Neural cell (in vitro differentiated cells): Measurements from ENCODE around the gene LIMK1.

Experiments
- EP300 ChIP-seq: fragments of 450-650 bp; conservative IDR thresholded peaks from 2 replicates; pipeline ENCODE4 v1.6.1; 2014; ENCODE audit warnings: antibody characterized with exemption, mild to moderate bottlenecking, moderate library complexity; ENCODE audit not compliant: poor library complexity, severe bottlenecking
- EZH2 ChIP-seq: fragments of 200-600, 300-800 bp; shearing (Covaris generic), sonication (generic); IDR thresholded peaks from 2 replicates; pipeline ENCODE4 v1.6.1; 2014; ENCODE audit warnings: antibody characterized with exemption, low read length, borderline replicate concordance, mild to moderate bottlenecking; ENCODE audit not compliant: insufficient read depth, poor library complexity, severe bottlenecking
- POLR2AphosphoS5 ChIP-seq: IDR thresholded peaks from 2 replicates; pipeline ENCODE4 v1.6.1; 2012
- RAD21 ChIP-seq: fragments of 450-650 bp; conservative IDR thresholded peaks from 2 replicates; pipeline ENCODE4 v1.6.1; 2014; ENCODE audit warnings: antibody characterized with exemption, mild to moderate bottlenecking, moderate library complexity
- SMC3 ChIP-seq: fragments of 450-650 bp; conservative IDR thresholded peaks from 2 replicates; pipeline ENCODE4 v1.6.1; 2014; ENCODE audit warnings: antibody characterized with exemption, mild to moderate bottlenecking, moderate library complexity; ENCODE audit not compliant: poor library complexity
- TAF1 ChIP-seq: IDR thresholded peaks from 2 replicates; pipeline ENCODE4 v1.6.1; 2012; ENCODE audit warnings: low read depth
- TF ChIP-seq, protein P1 (sequence below): fragments of 450-650 bp; IDR thresholded peaks from 2 replicates; pipeline ENCODE4 v1.5.1; 2014; ENCODE audit warnings: antibody characterized with exemption, mild to moderate bottlenecking, moderate library complexity; ENCODE audit not compliant: poor library complexity, severe bottlenecking
- TF ChIP-seq, protein P2 (sequence below): IDR thresholded peaks from 2 replicates; pipeline ENCODE4 v1.6.1; 2012; ENCODE audit warnings: borderline replicate concordance

DNA sequence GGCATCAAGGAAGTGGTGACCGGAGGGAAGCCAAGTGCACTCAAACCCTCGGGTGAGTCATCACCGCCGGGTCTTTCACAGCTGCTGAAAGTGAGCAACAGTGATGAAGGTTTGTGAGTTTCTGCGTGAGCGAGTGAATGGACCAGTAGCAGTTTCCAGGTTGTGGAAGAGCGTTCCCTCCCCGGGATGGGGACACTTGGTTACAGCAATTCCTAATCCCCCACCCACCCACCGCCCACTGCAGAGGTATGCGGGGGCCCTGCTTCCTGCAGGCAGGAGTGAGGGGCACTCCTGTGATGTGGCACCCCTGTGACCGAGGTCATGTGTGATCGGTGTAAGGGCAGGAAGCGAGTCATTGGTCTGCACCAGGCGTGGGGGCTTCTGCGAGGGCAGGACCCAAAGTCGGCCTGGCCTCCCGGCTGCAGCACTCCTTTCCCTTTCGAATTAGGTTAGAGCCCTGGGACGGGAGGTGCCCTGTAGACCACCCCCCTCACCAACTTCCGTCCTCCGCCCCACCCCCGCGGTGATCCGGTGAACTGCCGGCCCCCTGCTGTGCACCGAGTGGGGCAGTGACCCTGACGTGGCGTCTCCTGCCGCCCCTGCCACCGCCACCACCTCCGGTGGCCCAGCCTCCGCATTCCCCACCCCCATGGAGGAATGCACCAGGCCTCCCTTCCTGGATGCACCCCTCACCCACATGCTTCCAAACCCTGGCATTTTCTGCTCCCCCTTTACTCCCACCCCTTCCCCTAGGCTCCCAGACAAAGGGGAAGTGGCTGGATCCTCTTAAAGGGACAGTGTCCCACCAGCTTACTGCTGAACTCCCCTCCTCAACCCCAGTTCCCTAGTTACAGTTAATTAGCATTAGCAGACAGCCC lies 10.9 kb downstream of the LIMK1 start:
- TF ChIP-seq, protein P1, sequence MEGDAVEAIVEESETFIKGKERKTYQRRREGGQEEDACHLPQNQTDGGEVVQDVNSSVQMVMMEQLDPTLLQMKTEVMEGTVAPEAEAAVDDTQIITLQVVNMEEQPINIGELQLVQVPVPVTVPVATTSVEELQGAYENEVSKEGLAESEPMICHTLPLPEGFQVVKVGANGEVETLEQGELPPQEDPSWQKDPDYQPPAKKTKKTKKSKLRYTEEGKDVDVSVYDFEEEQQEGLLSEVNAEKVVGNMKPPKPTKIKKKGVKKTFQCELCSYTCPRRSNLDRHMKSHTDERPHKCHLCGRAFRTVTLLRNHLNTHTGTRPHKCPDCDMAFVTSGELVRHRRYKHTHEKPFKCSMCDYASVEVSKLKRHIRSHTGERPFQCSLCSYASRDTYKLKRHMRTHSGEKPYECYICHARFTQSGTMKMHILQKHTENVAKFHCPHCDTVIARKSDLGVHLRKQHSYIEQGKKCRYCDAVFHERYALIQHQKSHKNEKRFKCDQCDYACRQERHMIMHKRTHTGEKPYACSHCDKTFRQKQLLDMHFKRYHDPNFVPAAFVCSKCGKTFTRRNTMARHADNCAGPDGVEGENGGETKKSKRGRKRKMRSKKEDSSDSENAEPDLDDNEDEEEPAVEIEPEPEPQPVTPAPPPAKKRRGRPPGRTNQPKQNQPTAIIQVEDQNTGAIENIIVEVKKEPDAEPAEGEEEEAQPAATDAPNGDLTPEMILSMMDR: no peak
- TF ChIP-seq EZH2: no peak
- TF ChIP-seq, protein P2, sequence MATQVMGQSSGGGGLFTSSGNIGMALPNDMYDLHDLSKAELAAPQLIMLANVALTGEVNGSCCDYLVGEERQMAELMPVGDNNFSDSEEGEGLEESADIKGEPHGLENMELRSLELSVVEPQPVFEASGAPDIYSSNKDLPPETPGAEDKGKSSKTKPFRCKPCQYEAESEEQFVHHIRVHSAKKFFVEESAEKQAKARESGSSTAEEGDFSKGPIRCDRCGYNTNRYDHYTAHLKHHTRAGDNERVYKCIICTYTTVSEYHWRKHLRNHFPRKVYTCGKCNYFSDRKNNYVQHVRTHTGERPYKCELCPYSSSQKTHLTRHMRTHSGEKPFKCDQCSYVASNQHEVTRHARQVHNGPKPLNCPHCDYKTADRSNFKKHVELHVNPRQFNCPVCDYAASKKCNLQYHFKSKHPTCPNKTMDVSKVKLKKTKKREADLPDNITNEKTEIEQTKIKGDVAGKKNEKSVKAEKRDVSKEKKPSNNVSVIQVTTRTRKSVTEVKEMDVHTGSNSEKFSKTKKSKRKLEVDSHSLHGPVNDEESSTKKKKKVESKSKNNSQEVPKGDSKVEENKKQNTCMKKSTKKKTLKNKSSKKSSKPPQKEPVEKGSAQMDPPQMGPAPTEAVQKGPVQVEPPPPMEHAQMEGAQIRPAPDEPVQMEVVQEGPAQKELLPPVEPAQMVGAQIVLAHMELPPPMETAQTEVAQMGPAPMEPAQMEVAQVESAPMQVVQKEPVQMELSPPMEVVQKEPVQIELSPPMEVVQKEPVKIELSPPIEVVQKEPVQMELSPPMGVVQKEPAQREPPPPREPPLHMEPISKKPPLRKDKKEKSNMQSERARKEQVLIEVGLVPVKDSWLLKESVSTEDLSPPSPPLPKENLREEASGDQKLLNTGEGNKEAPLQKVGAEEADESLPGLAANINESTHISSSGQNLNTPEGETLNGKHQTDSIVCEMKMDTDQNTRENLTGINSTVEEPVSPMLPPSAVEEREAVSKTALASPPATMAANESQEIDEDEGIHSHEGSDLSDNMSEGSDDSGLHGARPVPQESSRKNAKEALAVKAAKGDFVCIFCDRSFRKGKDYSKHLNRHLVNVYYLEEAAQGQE: no peak
- TF ChIP-seq POLR2AphosphoS5: no peak
- no peak for TF ChIP-seq EP300
- no peak for TF ChIP-seq RAD21
- TF ChIP-seq SMC3: no peak
- TF ChIP-seq TAF1: no peak
